HUES64 (cell line): ENCODE results near the gene CNTNAP2.

Experiments used
- H3K27ac ChIP-seq: 2 replicates; pipeline ENCODE4 v1.7.0; 2013; ENCODE audit warnings: low read depth, low read length, inconsistent platforms
- H3K27me3 ChIP-seq: 2 replicates; pipeline ENCODE4 v1.6.1; 2013; ENCODE audit warnings: mild to moderate bottlenecking, low read length; ENCODE audit not compliant: insufficient read depth
- H3K36me3 ChIP-seq: 2 replicates; pipeline ENCODE4 v1.6.1; 2013; ENCODE audit warnings: mild to moderate bottlenecking, low read length; ENCODE audit not compliant: insufficient read depth
- H3K4me1 ChIP-seq: 2 replicates; pipeline ENCODE4 v1.6.1; 2013; ENCODE audit warnings: mild to moderate bottlenecking, low read length, moderate library complexity; ENCODE audit not compliant: insufficient read depth
- H3K4me3 ChIP-seq: 2 replicates; pipeline ENCODE4 v1.5.1; 2013; ENCODE audit warnings: mild to moderate bottlenecking, low read length, moderate library complexity
- H3K9ac ChIP-seq: 2 replicates; pipeline ENCODE4 v1.6.1; 2013; ENCODE audit warnings: mild to moderate bottlenecking, low read depth, low read length
- H3K9me3 ChIP-seq: 2 replicates; pipeline ENCODE4 v1.6.1; 2013; ENCODE audit warnings: low read depth, low read length; ENCODE audit not compliant: insufficient read depth
- WGBS: fragments of 150-250, 120-280 bp; methylation state at CpG from one replicate; pipeline ENCODE4 v1.1.7; 2013; ENCODE audit warnings: missing lambda C conversion rate; 5-methylcytosine and 5-hydroxymethylcytosine counted together

CNTNAP2 gene

GRCh38 chr7:146115851-146116520, 615 bp upstream of the CNTNAP2 start:
- no peaks in the 10 kb centered on the region for H3K36me3 ChIP-seq
- peaks cover 12% of the 10 kb centered on the region for H3K4me1 ChIP-seq
- no peak overlapping the region for H3K9ac ChIP-seq
- H3K9me3 ChIP-seq = no peaks in the 10 kb centered on the region
- H3K27ac ChIP-seq = no peak overlapping the region
- WGBS = under 1% methylated on average over 62 of the region's 62 CpGs
- peaks cover 49% of the 10 kb centered on the region for H3K27me3 ChIP-seq
- peak overlapping the region; percentile 60 for H3K4me3 ChIP-seq

- WGBS = 65% methylated on average over 5 of the region's 5 CpGs
- no peak overlapping the region for H3K27ac ChIP-seq
- H3K4me3 ChIP-seq = peak overlapping the region; percentile 60
- no peaks in the 10 kb centered on the region for H3K9me3 ChIP-seq
- H3K4me1 ChIP-seq = peaks cover 12% of the 10 kb centered on the region
- H3K27me3 ChIP-seq = peaks cover 49% of the 10 kb centered on the region
- H3K36me3 ChIP-seq = no peaks in the 10 kb centered on the region
- no peak overlapping the region for H3K9ac ChIP-seq
Measured at GRCh38 chr7:146117576-146117975, 975 bp downstream of the CNTNAP2 start.

- no peak overlapping the region for H3K4me3 ChIP-seq
- peaks cover 45% of the 10 kb centered on the region for H3K27me3 ChIP-seq
- H3K4me1 ChIP-seq = peaks cover 12% of the 10 kb centered on the region
- H3K27ac ChIP-seq = no peak overlapping the region
- H3K9me3 ChIP-seq = no peaks in the 10 kb centered on the region
- WGBS = no CpG with 5 or more reads among the region's 1 CpG
- no peaks in the 10 kb centered on the region for H3K36me3 ChIP-seq
- no peak overlapping the region for H3K9ac ChIP-seq
Measured at GRCh38 chr7:146119002-146119401, 2.4 kb downstream of the CNTNAP2 start.

DNA sequence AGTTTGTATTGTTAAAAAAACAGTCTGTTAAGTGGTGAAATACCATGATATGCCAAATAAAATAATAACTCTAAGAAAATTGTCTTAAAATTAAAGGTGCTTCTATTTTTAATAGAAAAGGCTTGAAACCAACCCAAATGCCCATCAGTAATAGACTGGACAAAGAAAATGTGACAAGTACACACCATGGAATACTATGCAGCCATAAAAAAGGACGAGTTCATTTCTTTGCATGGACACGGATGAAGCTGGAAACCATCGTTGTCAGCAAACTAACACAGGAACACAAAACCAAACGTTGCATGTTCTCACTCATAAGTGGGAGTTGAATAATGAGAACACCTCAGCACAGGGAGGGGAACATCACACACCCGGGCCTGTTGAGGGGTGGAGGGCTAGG, 7.1 kb downstream of the CNTNAP2 start:
- no peak overlapping the region for H3K27ac ChIP-seq
- H3K9me3 ChIP-seq = no peaks in the 10 kb centered on the region
- H3K4me3 ChIP-seq = no peak overlapping the region
- H3K36me3 ChIP-seq = no peaks in the 10 kb centered on the region
- no peak overlapping the region for H3K9ac ChIP-seq
- WGBS = 93% methylated on average over 5 of the region's 5 CpGs
- H3K4me1 ChIP-seq = no peaks in the 10 kb centered on the region
- H3K27me3 ChIP-seq = peaks cover 7% of the 10 kb centered on the region

DNA sequence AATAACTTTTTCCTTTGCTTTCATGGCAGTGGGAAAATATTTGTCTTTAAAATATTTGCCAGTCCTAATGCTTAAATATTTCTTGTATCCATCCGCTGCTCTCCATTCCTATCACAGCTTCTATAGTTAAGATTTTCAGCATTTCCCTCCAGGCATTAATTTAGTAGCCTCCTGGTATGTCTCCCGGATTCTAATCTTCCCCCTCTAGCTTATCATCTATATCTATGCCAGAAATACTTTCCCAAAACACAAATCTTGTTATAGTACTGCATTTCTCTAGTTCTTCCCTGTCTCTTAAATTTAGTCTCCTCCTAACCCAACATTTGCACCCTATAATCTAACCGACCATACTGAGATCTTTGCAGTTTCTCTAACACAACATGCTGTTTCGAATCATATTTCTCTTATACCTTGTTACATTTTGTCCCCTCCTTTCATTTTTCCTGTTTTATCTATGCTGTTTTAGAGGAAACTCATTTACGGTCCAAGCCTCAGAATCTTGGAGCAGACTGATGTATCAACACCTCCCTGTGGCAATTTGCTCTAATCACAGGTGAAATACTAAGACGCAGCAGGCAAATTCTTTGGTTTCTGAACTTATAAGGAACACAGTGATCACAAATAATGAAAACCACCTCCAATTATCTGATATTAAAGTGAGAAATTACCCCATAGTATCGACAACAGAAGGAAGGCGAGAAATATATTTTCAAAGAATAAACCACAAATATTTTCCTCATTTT, 10.3 kb downstream of the CNTNAP2 start:
- 89% methylated on average over 6 of the region's 8 CpGs for WGBS

GRCh38 chr7:146129296-146129695, 12.7 kb downstream of the CNTNAP2 start:
- no peaks in the 10 kb centered on the region for H3K9me3 ChIP-seq
- H3K27ac ChIP-seq = no peak overlapping the region
- no peaks in the 10 kb centered on the region for H3K4me1 ChIP-seq
- no peaks in the 10 kb centered on the region for H3K27me3 ChIP-seq
- 71% methylated on average over 1 of the region's 1 CpG for WGBS
- H3K9ac ChIP-seq = no peak overlapping the region
- H3K4me3 ChIP-seq = no peak overlapping the region
- H3K36me3 ChIP-seq = no peaks in the 10 kb centered on the region

More for the DNA sequence above, 10.3 kb downstream of the CNTNAP2 start:
- Histone ChIP-seq H3K9ac (no peak overlapping the region), H3K4me3 (no peak overlapping the region), H3K36me3 (no peaks in the 10 kb centered on the region), H3K27me3 (no peaks in the 10 kb centered on the region), H3K4me1 (no peaks in the 10 kb centered on the region), H3K27ac (no peak overlapping the region), H3K9me3 (no peaks in the 10 kb centered on the region)

- Histone ChIP-seq H3K9me3 (no peaks in the 10 kb centered on the region), H3K9ac (no peak overlapping the region), H3K4me3 (no peak overlapping the region), H3K36me3 (no peaks in the 10 kb centered on the region), H3K4me1 (no peaks in the 10 kb centered on the region), H3K27ac (no peak overlapping the region), H3K27me3 (no peaks in the 10 kb centered on the region)
- 95% methylated on average over 9 of the region's 9 CpGs for WGBS
Measured at GRCh38 chr7:146129997-146130396, 13.4 kb downstream of the CNTNAP2 start.

- peaks cover 3% of the 10 kb centered on the region; the same call in 1 of the 2 replicates for H3K4me1 ChIP-seq
- no peaks in the 10 kb centered on the region for H3K9me3 ChIP-seq
- no peak overlapping the region for H3K27ac ChIP-seq
- H3K36me3 ChIP-seq = no peaks in the 10 kb centered on the region
- WGBS = 63% methylated on average over 7 of the region's 8 CpGs
- H3K27me3 ChIP-seq = no peaks in the 10 kb centered on the region
- H3K9ac ChIP-seq = no peak overlapping the region
- no peak overlapping the region for H3K4me3 ChIP-seq
Measured at GRCh38 chr7:146131701-146132100, 15.1 kb downstream of the CNTNAP2 start.

DNA sequence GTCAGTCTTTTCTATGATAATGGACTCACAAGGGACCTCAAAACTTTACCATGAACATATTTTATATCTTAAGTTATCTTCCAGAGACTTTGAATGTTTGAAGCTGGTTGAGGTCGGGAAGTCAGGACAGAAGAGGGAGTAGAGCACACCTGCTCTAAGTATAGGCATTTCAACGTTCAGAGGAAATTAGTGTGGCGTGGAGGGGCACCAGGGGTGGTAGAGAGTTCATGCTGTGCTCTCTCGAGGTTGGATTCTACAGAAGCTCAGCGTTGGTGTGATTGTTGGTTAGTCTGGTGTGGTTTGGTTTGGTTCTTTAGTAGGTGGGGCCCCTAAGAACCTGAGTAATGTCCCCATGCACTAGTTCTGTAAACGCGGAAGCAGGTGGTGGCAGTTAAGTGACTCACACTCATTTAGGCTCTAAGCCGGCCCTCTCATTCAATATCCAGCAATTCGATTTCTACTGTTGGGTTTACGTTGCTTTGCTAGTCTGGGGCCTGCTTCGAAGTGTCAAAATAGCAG, 19.8 kb downstream of the CNTNAP2 start:
- Histone ChIP-seq H3K9ac (no peak overlapping the region), H3K9me3 (no peaks in the 10 kb centered on the region), H3K27me3 (no peaks in the 10 kb centered on the region), H3K27ac (no peak overlapping the region), H3K36me3 (no peaks in the 10 kb centered on the region), H3K4me1 (peaks cover 3% of the 10 kb centered on the region), H3K4me3 (no peak overlapping the region)
- WGBS = 76% methylated on average over 11 of the region's 11 CpGs

DNA sequence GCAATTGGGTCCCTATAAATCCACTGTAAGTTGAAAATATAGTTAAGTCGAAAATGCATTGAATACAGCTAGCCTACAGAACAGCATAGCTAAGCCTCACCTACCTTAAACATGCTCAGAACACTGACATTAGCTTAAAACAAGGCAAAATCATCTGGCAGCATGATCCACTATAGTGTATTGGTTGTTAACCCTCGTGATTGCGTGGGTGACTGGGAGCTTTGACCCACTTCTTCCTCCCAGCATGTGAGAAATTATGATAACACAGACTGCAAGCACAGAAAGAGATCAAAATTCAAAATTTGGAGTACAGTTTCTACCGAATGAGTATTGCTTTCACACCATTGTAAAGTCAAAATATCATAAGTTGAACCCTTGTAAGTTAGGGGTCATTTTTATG, 22.3 kb downstream of the CNTNAP2 start:
- no peak overlapping the region for H3K27ac ChIP-seq
- H3K9me3 ChIP-seq = no peaks in the 10 kb centered on the region
- H3K9ac ChIP-seq = no peak overlapping the region
- no peaks in the 10 kb centered on the region for H3K36me3 ChIP-seq
- WGBS = 96% methylated on average over 4 of the region's 4 CpGs
- H3K27me3 ChIP-seq = no peaks in the 10 kb centered on the region
- H3K4me3 ChIP-seq = no peak overlapping the region
- H3K4me1 ChIP-seq = peaks cover 3% of the 10 kb centered on the region

DNA sequence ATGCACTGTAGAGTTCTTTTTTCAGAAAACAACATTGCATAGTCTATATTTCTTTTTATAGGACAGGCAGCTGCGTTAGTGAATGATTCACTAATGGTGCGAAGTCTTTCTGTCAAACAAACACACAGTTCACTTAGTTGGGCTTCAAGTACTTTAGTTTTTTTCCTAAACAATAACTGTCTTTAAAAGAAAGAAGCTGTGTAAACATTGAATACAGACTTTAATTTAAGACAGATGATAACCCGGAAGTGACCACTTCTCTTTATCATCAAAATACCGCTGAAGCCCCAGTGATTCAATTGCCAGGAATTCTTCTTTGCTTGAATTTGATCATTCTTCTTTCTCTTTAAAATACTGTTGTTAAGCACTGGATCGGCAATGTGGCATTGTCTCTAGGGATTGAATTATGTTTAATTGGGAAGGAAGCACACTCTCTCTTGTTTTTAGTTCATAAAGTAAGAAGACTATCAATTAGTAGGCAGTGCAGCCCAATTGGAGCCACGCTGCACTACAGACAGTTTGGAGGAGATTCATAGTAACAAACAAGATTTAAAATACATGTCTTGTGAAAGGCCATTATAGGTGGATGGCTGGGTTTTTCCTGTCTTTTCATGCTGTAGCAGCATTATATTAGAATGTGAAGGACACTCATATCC, 30.4 kb downstream of the CNTNAP2 start:
- H3K4me3 ChIP-seq = no peak overlapping the region
- no peaks in the 10 kb centered on the region for H3K36me3 ChIP-seq
- peak overlapping the region; percentile 9; the same call in 1 of the 2 replicates for H3K27ac ChIP-seq
- H3K9ac ChIP-seq = no peak overlapping the region
- H3K9me3 ChIP-seq = no peaks in the 10 kb centered on the region
- WGBS = 67% methylated on average over 6 of the region's 6 CpGs
- no peaks in the 10 kb centered on the region for H3K27me3 ChIP-seq
- H3K4me1 ChIP-seq = peaks cover 41% of the 10 kb centered on the region
